ENCODE results near the gene ST3GAL4. TPM values are rescaled to one million over a fixed set of nuclear protein-coding genes. Genes with fewer than 3 reads are reported as not detected.

The ST3GAL4 gene
- total and polyA plus RNA-seq, 10 of the 15 experiments (the other 5 are each of a cell fraction or from before 2014, with no cell fraction given) = 3.8 to 8.1 (median 6.5) TPM; not detected in 2

GRCh38 chr11:126436209-126436755 is 80.8 kb downstream of the ST3GAL4 start:
- Histone ChIP-seq H3K9me3 (replicated peaks; ENCODE audit: control insufficient read depth, insufficient read depth, low read length) (no peaks in the 10 kb centered on the region), H3K4me1 (ENCODE audit: control insufficient read depth, insufficient read depth, low read length) (no peaks in the 10 kb centered on the region), H2AFZ (ENCODE audit: control insufficient read depth, low read depth, low read length) (no peak overlapping the region), H3K4me3 (no peak overlapping the region), H4K20me1 (ENCODE audit: control insufficient read depth, insufficient read depth) (no peaks in the 10 kb centered on the region; the same call in 1 of the 2 replicates), H3K4me2 (ENCODE audit: control insufficient read depth, insufficient read depth) (no peak overlapping the region), H3K9ac (ENCODE audit: control insufficient read depth, insufficient read depth, low read length) (no peak overlapping the region), H3K27me3 (replicated peaks in 1 of 2; ENCODE audit: control insufficient read depth in 2 of 2, insufficient read depth in 2 of 2, low read length in 1 of 2) (no peaks in the 10 kb centered on the region; a peak in 1 of 4 replicates), H3K36me3 (ENCODE audit: control insufficient read depth in 2 of 2, insufficient read depth in 2 of 2, low read length in 1 of 2) (no peaks in the 10 kb centered on the region), H3K27ac (ENCODE audit: control insufficient read depth, insufficient read depth) (no peak overlapping the region), H3K79me2 (ENCODE audit: control insufficient read depth, insufficient read depth, low read length) (no peaks in the 10 kb centered on the region)
- BruUV-seq (replicated peaks) = no TSS peak
- WGBS (ENCODE audit: insufficient coverage, insufficient replicate concordance, low lambda C conversion rate, missing lambda C conversion rate) = 38% methylated on average over 7 of the region's 7 CpGs
- POLR2A ChIA-PET = no interaction called here
- DNase-seq (ENCODE audit: low read depth, low spot score) (no peak), FAIRE-seq (no peak), ATAC-seq (no peak)
- intact Hi-C loops (cut with micrococcal nuclease; ENCODE audit: unreplicated experiment) (no loop called here), in situ Hi-C loops (cut with MboI) (no loop called here)
- CTCF ChIA-PET = interaction anchor here (0.7 to 2.4 kb wide), 4 partner anchors 9 to 128 kb away, joined by 3 to 10 read pairs (median 4); no protein-coding TSS in a partner anchor
- RAD21 ChIA-PET (ENCODE audit: unreplicated experiment) = no interaction called here
- SMC1A ChIA-PET (ENCODE audit: uncharacterized antibody, unreplicated experiment) = interaction anchor here (1.0 kb wide), 1 partner anchor 44 kb away, joined by 3 read pairs; no protein-coding TSS in a partner anchor
- TF ChIP-seq SRF (IDR thresholded peaks at IDR 0.05; ENCODE audit: low read depth in 2 of 2, low read length in 2 of 2) (no peak), KLF5 (IDR thresholded peaks at IDR 0.05; ENCODE audit: partially characterized antibody) (no peak), BCLAF1 (IDR thresholded peaks at IDR 0.05) (no peak), CBX5 (IDR thresholded peaks at IDR 0.05; ENCODE audit: low read depth) (no peak), ZBTB11 (CRISPR knock-in tag; IDR thresholded peaks at IDR 0.05) (no peak), MTA3 (IDR thresholded peaks at IDR 0.05; ENCODE audit: borderline replicate concordance, low read length) (no peak), USF1 (IDR thresholded peaks at IDR 0.05; ENCODE audit: borderline replicate concordance, extremely low read length, insufficient read depth, low read depth, low read length) (no peak), BRCA1 (IDR thresholded peaks at IDR 0.05; ENCODE audit: low read depth, low read length) (no peak), ZBTB40 (IDR thresholded peaks at IDR 0.05; ENCODE audit: borderline replicate concordance) (no peak), MAX (IDR thresholded peaks at IDR 0.05; ENCODE audit: low read depth, low read length) (no peak), SREBF1 (IDR thresholded peaks at IDR 0.05; ENCODE audit: low read length) (no peak), NFIC (IDR thresholded peaks at IDR 0.05; ENCODE audit: low read depth, low read length) (no peak)

All from GM12878 (cell line).